Measurements from ENCODE around the gene WASL. TPM values are rescaled to one million over a fixed set of nuclear protein-coding genes. Genes with fewer than 3 reads are reported as not detected.
"Not testable (repeated sequence)": the region's sequence is repeated elsewhere in the genome, so short reads cannot be mapped to it uniquely, and the experiment has no call there.

WASL gene
- 10 to 100 TPM; 22.7 to 27.6 (median 26.5) TPM for total RNA-seq (2021; fragmentation: NEBNext Ultra II Directional; extraction: Animal tissue kit (Norgen Biotek cat#: 25700))
- long read RNA-seq, partial matches to known transcripts = 30 of 30 reads
- long read RNA-seq, other reads (novel, unspliced or antisense) = 0 of 30 reads

GRCh38 chr7:123748734-123749536 is at the start of gene WASL:
WASL (minus strand) TSS chr7:123749003; CDS start chr7:123748734, 269 bp downstream.
- TF ChIP-seq CTCF (IDR thresholded peaks at IDR 0.05) = peak; percentile 61; the same call in 1 of the 2 replicates
- DNase-seq = peak; percentile 83
- H3K9me3 Mint-ChIP-seq = no peaks in the 10 kb centered on the region
- peaks cover 39% of the 10 kb centered on the region for H3K4me1 Mint-ChIP-seq (ENCODE audit: low read depth)
- H3K36me3 Mint-ChIP-seq (ENCODE audit: low read depth) = peaks cover 14% of the 10 kb centered on the region
- peak within 1 kb of the TSS; percentile 100 for H3K27ac Mint-ChIP-seq
- no peaks in the 10 kb centered on the region; the same call in none of the 2 replicates for H3K27me3 Mint-ChIP-seq (ENCODE audit: insufficient read depth)
- peak within 1 kb of the TSS; percentile 96 for H3K4me3 Mint-ChIP-seq

GRCh38 chr7:123797673-123798531 is 49.1 kb upstream of the WASL start:
- Mint-ChIP-seq H3K27me3 (ENCODE audit: insufficient read depth) (no peaks in the 10 kb centered on the region), H3K4me3 (no peak overlapping the region), H3K36me3 (ENCODE audit: low read depth) (no peaks in the 10 kb centered on the region), H3K27ac (no peak overlapping the region), H3K4me1 (ENCODE audit: low read depth) (peaks cover 8% of the 10 kb centered on the region), H3K9me3 (no peaks in the 10 kb centered on the region)
- DNase-seq = peak; percentile 74
- TF ChIP-seq CTCF (IDR thresholded peaks at IDR 0.05) = peak; percentile 83

GRCh38 chr7:123796568-123796967 is 47.8 kb upstream of the WASL start:
- Mint-ChIP-seq H3K9me3 (no peaks in the 10 kb centered on the region), H3K36me3 (ENCODE audit: low read depth) (no peaks in the 10 kb centered on the region), H3K4me1 (ENCODE audit: low read depth) (peaks cover 8% of the 10 kb centered on the region), H3K4me3 (no peak overlapping the region), H3K27ac (no peak overlapping the region), H3K27me3 (ENCODE audit: insufficient read depth) (no peaks in the 10 kb centered on the region)
- DNase-seq = no peak
- no peak for TF ChIP-seq CTCF (IDR thresholded peaks at IDR 0.05)

GRCh38 chr7:123795917-123796316 is 47.1 kb upstream of the WASL start:
- Mint-ChIP-seq H3K36me3 (ENCODE audit: low read depth) (no peaks in the 10 kb centered on the region), H3K4me3 (no peak overlapping the region), H3K27ac (no peak overlapping the region)

GRCh38 chr7:123795116-123795515 is 46.3 kb upstream of the WASL start:
- H3K27ac Mint-ChIP-seq; H3K9me3 Mint-ChIP-seq; H3K36me3 Mint-ChIP-seq (ENCODE audit: low read depth); H3K27me3 Mint-ChIP-seq (ENCODE audit: insufficient read depth); H3K4me1 Mint-ChIP-seq (ENCODE audit: low read depth); H3K4me3 Mint-ChIP-seq; DNase-seq: not testable (repeated sequence)

More at GRCh38 chr7:123795917-123796316, 47.1 kb upstream of the WASL start:
- H3K4me1 Mint-ChIP-seq (ENCODE audit: low read depth) = peaks cover 8% of the 10 kb centered on the region
- DNase-seq = no peak
- no peak for TF ChIP-seq CTCF (IDR thresholded peaks at IDR 0.05)
- no peaks in the 10 kb centered on the region for H3K27me3 Mint-ChIP-seq (ENCODE audit: insufficient read depth)
- no peaks in the 10 kb centered on the region for H3K9me3 Mint-ChIP-seq

Data from HFFc6 (cell line).